HG03439 (cell line): ENCODE data around the gene NCAPD2.
"Not testable (repeated sequence)": the region's sequence is repeated elsewhere in the genome, so short reads cannot be mapped to it uniquely, and the experiment has no call there.

Source experiments
- ATAC-seq: cut with Tn5 transposase; IDR thresholded peaks from one replicate; pipeline ENCODE4 v1.9.1; 2021; ENCODE audit warnings: mild to moderate bottlenecking, moderate library complexity; ENCODE audit not compliant: unreplicated experiment

The NCAPD2 gene

DNA sequence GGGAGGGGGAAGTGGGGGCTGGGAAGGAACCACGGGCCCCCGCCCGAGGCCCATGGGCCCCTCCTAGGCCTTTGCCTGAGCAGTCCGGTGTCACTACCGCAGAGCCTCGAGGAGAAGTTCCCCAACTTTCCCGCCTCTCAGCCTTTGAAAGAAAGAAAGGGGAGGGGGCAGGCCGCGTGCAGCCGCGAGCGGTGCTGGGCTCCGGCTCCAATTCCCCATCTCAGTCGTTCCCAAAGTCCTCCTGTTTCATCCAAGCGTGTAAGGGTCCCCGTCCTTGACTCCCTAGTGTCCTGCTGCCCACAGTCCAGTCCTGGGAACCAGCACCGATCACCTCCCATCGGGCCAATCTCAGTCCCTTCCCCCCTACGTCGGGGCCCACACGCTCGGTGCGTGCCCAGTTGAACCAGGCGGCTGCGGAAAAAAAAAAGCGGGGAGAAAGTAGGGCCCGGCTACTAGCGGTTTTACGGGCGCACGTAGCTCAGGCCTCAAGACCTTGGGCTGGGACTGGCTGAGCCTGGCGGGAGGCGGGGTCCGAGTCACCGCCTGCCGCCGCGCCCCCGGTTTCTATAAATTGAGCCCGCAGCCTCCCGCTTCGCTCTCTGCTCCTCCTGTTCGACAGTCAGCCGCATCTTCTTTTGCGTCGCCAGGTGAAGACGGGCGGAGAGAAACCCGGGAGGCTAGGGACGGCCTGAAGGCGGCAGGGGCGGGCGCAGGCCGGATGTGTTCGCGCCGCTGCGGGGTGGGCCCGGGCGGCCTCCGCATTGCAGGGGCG, 40.2 kb downstream of the NCAPD2 start, which contains the start of gene GAPDH:
Gene GAPDH, plus strand, starts transcription at position 595 of the 772 bp plus-strand sequence. CDS start 316 bp downstream, outside the sequence.
- peak; percentile 49 for ATAC-seq

- ATAC-seq, result peak; percentile 6
Measured at GRCh38 chr12:6534695-6534944, 40.7 kb downstream of the NCAPD2 start.

- peak; percentile 8 for ATAC-seq
Measured at GRCh38 chr12:6534945-6535696, 41.2 kb downstream of the NCAPD2 start.

- no peak for ATAC-seq
Measured at GRCh38 chr12:6535697-6535946, 41.7 kb downstream of the NCAPD2 start.

DNA sequence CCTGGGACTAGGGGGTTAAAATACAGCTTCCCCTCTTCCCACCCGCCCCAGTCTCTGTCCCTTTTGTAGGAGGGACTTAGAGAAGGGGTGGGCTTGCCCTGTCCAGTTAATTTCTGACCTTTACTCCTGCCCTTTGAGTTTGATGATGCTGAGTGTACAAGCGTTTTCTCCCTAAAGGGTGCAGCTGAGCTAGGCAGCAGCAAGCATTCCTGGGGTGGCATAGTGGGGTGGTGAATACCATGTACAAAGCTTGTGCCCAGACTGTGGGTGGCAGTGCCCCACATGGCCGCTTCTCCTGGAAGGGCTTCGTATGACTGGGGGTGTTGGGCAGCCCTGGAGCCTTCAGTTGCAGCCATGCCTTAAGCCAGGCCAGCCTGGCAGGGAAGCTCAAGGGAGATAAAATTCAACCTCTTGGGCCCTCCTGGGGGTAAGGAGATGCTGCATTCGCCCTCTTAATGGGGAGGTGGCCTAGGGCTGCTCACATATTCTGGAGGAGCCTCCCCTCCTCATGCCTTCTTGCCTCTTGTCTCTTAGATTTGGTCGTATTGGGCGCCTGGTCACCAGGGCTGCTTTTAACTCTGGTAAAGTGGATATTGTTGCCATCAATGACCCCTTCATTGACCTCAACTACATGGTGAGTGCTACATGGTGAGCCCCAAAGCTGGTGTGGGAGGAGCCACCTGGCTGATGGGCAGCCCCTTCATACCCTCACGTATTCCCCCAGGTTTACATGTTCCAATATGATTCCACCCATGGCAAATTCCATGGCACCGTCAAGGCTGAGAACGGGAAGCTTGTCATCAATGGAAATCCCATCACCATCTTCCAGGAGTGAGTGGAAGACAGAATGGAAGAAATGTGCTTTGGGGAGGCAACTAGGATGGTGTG, 42.3 kb downstream of the NCAPD2 start:
- ATAC-seq, result no peak

DNA sequence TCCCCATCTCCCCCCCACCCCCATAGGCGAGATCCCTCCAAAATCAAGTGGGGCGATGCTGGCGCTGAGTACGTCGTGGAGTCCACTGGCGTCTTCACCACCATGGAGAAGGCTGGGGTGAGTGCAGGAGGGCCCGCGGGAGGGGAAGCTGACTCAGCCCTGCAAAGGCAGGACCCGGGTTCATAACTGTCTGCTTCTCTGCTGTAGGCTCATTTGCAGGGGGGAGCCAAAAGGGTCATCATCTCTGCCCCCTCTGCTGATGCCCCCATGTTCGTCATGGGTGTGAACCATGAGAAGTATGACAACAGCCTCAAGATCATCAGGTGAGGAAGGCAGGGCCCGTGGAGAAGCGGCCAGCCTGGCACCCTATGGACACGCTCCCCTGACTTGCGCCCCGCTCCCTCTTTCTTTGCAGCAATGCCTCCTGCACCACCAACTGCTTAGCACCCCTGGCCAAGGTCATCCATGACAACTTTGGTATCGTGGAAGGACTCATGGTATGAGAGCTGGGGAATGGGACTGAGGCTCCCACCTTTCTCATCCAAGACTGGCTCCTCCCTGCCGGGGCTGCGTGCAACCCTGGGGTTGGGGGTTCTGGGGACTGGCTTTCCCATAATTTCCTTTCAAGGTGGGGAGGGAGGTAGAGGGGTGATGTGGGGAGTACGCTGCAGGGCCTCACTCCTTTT, 43.1 kb downstream of the NCAPD2 start:
- ATAC-seq, result no peak

- ATAC-seq, result not testable (repeated sequence)
Measured at GRCh38 chr12:6537580-6538419, 43.9 kb downstream of the NCAPD2 start.

- ATAC-seq, result no peak
Measured at GRCh38 chr12:6538420-6539313, 44.8 kb downstream of the NCAPD2 start.

DNA sequence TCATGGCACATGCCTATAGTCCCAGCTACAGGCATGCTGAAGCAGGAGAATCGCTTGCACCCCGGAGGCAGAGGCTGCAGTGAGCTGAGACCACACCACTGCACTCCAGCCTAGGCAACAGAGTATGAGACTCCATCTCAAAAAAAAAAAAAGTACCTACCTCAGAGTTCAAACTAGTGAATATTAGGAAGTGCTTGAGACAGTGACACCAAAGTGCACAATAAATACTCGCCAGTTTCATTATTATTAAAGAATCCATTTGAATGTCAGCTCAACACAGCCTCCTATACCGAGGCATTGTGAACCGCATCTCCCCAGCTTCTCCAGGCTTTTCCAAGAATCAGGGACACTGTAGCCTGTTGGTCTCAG, 45.4 kb downstream of the NCAPD2 start:
- ATAC-seq, result no peak

DNA sequence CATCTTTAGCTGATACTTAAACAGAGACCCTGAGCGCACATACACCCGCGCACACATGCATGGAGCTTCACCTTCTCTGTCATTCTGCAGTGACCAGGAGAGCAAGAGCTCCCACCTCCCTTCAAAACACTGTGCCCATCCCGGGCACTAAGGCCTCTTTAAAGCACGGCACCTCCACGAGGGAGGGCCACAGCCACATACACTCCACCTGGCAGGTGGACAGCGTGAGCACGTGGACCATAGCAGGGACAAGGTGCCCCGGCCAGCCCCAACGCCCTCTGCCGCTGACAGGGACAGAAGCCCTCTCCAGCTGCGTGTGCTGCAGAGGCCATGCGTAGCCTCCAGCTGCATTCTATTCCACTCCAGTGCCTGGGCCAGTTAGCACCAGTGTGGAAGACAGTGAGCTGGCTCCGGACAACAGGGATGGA, 45.8 kb downstream of the NCAPD2 start:
- ATAC-seq, result no peak

DNA sequence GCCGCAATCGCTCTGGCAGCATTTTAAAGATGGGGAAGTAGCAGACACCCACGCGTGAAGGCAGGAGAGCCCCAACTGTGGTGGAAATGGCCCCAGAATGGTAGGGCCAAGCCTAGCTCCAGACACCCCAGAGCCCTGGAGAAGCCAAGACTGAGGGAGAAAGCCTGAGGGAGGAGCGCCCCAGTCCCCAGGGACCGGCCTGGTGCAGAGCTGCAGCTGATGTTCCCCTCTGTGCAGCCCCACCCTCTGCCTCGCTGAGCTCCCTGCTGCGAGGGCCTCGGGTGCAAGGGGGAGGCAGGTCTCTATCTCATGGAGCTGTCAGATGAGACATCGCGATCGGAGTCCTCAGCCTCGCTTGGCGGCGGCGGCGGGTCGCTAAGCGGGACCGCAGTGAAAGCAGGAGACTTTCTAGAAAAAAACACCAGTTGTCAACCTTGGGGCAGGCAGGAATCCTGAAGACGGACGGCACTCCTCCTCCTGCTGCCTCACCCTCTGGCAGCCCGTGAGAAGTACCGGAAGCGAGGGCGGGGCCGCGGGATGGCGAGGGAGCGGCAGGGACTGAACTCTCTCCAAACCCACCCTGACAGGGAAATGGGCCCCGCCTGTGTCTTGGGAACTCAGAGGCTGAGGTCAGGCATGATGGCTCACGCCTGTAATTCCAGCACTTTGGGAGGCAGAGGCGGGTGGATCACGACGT, 46.4 kb downstream of the NCAPD2 start:
- ATAC-seq, result no peak

DNA sequence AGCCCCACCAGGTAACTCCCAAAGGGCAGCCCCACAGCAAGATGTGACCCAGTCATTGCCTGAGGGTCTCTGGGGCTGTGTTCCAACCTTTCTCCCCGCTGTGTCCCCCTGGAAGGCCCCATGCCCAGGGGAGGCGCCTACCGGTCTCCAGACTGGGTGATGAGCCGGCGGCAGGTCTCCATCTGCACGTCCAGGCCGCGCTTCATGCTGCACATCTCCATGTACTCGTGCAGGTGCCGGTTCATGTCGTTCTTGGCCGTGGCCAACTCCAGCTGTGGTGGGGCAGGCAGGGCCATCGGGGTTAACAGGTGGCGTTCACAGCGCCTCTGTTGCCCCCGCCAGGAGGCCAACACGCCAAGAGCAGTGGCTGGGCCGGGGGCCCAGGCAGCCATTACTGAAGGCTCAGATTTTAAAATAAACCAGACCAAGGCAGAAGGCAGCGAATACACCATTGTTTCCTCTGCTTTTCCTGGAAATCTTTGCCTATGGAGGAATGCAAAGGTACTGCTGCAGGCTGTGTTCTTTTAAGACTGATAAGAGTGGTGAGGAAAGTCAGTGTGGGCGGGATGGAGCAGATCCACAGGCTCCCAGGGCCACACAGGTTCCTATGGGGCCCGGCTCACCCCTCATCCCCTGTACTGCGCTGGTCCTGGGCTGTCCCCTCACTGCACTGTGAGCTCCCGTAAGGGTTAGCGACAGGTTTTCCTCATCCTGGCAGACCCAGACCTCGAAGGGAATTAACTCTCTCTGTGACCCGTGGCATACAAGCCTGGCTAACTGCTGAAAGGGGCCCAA, 47.7 kb downstream of the NCAPD2 start:
- ATAC-seq, result no peak

DNA sequence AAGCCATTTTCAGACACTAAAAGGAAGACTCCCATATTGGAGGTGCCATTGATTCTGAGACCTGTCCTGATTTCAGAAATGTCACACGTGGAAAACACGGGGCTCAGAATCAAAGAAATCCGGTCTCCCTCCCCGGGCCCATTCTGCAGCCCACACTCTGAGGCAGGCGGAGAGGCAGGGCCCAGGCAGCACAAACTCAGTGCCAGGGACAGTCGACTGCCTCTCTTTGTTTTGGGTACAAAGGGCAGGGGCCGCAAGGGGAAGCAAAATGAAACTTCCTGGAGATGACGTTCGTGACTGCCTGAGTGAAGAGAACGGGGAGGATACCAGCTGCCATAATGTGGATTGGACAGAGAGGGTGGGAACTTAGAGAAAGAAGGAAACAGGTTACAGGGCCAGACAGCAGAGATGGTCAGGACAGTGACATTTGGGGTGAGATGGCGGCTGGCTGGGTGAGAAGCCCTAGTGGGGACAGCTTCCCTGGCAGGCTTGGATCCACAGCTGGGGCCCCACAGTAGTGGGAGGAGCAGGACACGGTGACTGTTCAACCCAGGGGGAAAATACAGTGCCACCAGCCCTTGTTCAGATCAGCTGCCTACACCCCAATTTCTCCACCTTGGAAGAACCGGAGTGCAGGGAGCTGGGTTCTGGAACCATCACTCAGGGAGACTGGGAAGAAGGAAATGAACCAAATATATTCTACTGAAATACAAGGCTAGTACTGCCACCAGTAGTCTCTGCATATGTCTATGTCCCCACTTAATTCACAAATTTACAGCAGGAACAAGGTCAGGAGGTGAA, 48.5 kb downstream of the NCAPD2 start:
- ATAC-seq, result no peak

DNA sequence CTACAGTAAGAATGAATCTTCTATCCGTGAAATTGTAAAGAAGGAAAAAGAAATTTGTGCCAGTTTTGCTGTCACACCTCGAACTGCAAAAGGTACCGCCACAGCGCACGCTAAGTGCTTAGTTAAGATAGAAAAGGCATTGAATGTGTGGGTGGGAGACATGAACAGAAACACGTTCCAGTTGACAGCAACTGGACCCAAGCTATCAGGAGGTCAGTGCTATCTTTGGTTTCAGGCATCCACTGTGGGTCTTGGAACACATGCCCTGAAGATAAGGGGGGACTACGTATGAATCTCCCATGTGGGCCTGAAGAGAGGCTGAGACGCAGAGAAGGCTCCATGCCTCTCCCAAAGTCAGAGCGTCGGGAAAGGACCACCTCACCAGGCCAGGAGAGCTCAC, 52.1 kb downstream of the NCAPD2 start:
- no peak for ATAC-seq

- no peak for ATAC-seq
Measured at GRCh38 chr12:6547566-6547965, 53.7 kb downstream of the NCAPD2 start.

GRCh38 chr12:6547987-6548386, 54.1 kb downstream of the NCAPD2 start:
- no peak for ATAC-seq

- ATAC-seq, result no peak
Measured at GRCh38 chr12:6548556-6548955, 54.7 kb downstream of the NCAPD2 start.
